Measurements from ENCODE around the gene NPC1L1.
"Not testable (repeated sequence)": the region's sequence is repeated elsewhere in the genome, so short reads cannot be mapped to it uniquely, and the experiment has no call there.

NPC1L1 gene

GRCh38 chr7:44564606-44565005 is 23.5 kb upstream of the NPC1L1 start:
- DNase-seq = no peak

DNA sequence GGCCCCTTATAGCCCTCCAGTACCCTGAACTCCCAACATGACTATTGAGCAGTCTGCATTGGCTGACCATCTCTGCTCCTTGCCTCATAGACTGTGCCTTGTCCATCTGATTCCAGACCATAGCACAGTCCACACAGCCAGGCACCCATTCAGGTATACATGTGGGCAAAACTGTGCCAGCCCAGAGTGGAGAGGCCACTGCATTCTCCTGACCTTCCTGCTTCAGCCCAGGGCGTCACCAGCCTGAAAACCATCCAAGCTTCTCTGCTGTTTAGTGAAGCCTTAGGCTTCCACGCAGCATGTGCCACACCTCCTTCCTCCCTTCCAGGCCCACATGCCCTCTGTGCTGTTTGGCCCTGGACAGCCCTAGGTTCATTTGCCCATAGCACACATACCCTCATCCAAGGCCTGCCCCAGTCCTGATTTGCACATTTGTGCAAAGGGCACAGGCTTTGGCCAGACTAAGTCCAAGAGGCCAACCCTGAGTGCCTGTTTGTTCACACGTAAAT is 22.1 kb upstream of the NPC1L1 start:
- DNase-seq = no peak

DNA sequence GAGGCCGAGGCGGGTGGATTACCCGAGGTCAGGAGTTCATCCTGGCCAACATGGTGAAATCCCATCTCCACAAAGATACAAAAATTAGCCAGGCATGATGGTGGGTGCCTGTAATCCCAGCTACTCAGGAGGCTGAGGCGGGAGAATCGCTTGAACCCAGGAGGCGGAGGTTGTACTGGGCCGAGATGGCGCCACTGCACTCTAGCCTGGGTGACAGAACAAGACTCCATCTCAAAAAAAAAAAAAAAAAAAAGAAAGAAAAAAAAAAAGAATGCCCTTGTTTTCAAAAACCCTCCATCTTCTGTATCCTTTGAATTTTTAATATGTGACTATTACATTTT is 21.5 kb upstream of the NPC1L1 start:
- not testable (repeated sequence) for DNase-seq

GRCh38 chr7:44561962-44562621 is 21.0 kb upstream of the NPC1L1 start:
- DNase-seq = no peak

DNA sequence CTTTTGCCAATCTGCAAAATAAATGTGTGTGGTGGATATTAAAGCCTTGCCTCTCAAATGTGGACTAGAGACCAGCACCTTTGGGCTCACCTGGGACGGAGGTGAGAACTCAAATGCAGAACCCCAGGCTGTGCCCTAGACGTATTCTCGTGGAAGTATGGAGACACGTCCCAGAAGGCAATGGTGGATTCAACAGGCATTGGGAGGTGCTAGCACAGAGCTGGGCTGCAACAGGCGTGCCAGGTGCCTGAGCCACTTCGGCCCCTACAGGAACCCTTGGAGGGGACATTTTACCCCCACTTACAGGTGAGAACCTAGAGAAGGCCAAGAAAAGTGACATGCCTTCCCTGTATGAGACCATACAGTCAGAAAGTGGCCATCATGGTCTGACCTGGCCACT is 20.4 kb upstream of the NPC1L1 start:
- DNase-seq = no peak

GRCh38 chr7:44559485-44559884 is 18.4 kb upstream of the NPC1L1 start:
- no peak for DNase-seq

- no peak for DNase-seq
Measured at GRCh38 chr7:44557485-44557884, 16.4 kb upstream of the NPC1L1 start.

GRCh38 chr7:44555350-44555749 is 14.2 kb upstream of the NPC1L1 start:
- no peak for DNase-seq

DNA sequence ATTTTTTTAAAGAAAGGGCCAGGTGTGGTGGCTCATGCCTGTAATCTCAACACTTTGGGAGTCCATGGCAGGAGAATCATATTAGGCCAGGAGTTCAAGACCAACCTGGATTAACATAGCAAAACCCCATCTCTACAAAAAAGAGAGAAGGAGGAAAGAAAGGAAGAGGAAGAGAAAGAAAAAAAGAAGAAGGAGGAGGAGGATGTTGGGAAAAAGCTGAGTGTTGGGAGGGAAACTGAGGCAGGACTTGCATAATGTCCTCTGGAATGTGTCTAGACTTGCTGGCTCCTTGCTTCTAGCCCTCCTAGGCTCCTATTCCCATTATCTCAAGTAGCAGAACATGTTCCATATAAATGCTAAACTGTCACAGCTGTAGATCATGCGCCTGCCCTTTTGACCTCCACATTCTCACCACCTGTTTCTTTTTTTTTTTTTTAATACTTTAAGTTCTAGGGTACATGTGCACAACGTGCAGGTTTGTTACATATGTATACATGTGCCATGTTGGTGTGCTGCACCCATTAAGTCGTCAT is 11.4 kb upstream of the NPC1L1 start:
- not testable (repeated sequence) for DNase-seq

- DNase-seq = no peak
Measured at GRCh38 chr7:44549457-44549856, 8.3 kb upstream of the NPC1L1 start.

GRCh38 chr7:44548893-44549292 is 7.8 kb upstream of the NPC1L1 start:
- DNase-seq = no peak

- DNase-seq = no peak
Measured at GRCh38 chr7:44547536-44548231, 6.6 kb upstream of the NPC1L1 start.

DNA sequence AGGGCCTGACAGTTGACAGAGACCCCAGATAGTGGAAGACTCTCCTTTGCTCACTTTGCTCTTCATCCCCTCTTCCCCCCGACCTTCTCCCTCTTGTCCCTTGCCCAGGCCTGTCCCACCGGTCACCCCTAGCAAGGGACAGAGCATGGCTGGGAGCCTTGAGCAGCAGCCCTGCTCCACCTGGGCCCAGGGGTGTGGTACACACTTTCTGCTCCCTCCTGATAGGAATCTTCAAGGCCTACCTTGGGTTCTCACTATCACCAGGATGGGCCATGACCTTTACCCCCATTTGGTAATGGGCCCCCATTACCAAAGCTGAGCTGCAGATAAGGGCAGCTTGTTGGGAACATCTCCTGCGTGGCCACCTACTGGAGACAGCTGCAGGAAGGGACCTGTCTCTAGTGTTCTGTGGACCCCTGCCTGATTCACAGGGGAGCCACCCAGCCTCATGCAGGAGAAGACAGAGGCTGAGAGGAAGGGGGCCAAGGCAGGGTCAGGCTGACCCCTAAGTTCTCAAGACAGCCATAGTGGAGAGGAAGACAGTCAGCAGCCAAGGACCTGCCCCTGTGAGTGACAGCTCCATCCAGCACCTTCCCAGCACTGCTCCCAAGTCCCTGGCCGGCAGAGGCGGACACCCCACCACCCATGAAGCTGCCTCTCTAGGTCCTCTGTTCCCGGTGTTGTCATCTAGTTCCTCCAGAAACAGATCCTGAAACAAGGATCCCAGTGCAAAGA is 913 bp upstream of the NPC1L1 start:
- no peak for DNase-seq

GRCh38 chr7:44540592-44541027 is 520 bp downstream of the NPC1L1 start:
- no peak for DNase-seq

DNA sequence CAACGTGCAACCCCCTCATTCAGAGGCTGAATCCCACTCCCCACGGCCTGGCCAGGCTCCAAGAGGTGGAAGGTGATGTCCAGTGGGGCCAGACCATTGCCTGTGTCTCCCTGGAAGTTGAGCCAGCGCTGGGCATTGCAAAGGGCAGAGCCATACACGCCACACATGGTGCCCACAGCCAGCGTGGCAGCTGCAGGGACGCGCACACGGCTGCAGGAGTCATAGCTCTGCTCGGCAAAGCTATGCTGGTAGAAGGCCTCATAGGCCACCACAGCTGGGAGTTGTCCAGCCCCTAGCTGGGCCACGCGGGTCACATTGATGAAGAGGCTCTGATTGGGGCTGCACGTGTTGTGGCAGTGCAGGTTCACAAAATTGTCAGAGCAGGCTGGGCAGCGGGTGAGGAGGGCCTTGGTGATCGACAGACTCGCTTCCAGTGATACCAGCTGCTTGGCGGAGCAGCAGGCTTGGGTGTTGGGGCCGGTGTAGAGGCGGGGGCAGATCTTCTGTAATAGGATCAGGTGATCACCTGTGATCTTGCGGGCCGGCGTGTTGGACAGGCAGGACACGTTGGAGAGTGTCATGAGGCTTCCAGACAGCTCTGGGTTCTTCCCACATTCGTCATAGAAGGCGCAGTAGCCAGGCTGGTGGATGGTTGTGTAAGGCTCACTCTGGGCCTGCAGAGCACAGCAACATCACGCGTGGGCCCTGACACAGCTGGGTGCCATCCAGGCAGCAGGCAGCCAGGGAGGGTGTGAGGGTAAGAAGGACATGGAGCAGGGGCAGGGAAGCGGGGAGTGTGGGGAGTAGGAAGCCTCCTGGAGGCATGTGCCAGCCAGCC is 1.2 kb downstream of the NPC1L1 start:
- no peak for DNase-seq

GRCh38 chr7:44538798-44539668 is 2.1 kb downstream of the NPC1L1 start:
- DNase-seq = no peak

DNA sequence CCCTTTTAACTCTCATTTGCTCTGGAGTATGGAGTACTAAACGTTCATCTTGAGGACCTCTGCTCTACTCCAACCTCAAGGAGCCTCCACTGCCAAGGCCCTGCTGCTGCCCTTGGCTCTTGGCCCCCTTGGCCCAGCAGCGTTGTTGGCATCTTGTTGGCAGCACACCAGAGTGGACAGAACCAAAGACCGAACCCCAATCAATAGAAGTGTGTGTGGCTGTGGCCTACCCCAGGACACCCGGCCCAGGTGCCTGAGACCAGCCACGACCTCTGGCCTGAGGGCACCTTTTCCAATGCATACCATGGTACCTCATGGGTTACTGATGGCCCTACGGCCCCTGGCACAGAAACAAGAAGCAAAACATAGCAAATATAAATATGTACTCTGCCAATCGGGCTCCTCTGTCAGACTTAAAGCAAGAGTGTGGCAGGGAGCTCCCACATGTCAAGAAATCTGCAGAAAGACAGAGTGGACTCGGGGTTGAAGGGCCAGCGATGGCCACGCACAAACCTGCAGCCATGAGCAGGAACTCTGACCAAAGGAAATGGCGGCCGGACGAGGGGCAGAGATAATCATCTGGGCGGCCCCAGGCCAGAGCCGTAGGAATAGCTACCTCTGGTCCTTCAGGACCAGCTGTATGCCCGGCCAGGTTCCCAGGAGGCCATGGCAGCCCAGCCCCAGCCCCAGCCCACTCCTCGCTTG is 2.9 kb downstream of the NPC1L1 start:
- no peak for DNase-seq

DNA sequence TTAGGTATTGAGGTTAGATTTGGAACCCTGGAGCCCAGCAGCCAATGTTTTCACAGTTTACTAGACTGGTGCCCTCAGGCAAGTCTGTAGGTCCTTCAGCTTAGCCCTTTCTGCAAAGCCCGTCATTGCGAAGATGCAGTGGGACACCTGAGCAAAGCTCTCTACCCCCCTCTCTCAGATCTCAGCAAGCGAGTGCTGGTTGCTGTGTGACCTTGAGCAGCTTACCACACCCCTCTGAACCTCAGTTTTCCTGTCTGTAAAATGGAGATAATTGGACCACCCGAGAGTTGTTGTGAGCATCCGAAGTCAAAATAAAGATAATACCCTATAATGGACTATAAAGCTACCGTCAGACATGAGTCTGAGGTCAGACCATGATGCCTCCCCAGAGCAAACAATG is 3.7 kb downstream of the NPC1L1 start:
- no peak for DNase-seq

DNA sequence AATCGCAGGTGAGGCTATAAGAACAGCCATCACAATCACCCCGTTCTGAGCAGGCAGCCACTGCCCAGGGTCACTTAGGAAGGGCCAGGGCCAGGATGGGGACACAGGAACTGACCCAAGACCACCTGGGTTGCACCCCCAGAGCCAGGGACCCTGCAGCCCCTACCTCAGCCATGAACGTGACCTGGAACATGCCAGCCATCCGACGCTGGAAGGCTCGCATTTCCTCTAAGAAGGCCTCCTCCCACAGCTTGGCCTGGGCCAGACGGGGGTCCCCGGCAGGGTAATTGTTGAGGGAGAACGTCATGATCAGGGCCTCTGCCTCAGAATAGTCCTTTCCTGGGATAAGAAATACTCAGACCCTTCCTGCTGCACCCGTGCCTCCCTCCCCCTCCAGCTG is 5.0 kb downstream of the NPC1L1 start:
- no peak for DNase-seq

GRCh38 chr7:44535348-44536064 is 5.6 kb downstream of the NPC1L1 start:
- DNase-seq = no peak
